Heart left ventricle (tissue), 16 donors: Measurements from ENCODE around the gene RCVRN. TPM values are rescaled to one million over a fixed set of nuclear protein-coding genes. Genes with fewer than 3 reads are reported as not detected.
A peak's percentile ranks its signal among the peaks of the same experiment; 100 is the strongest.

Experiments used
- ATAC-seq, 4 donors: fragments of 200-7000 bp; cut with Tn5 transposase; one replicate each; pipeline ENCODE4 v1.9.1; 2020 to 2022; ENCODE audit warnings: moderate library complexity in 4 of 4, mild to moderate bottlenecking in 3 of 4, moderate number of reproducible peaks in 1 of 4
- DNase-seq, 5 donors: peaks; one replicate each; pipeline ENCODE4 v3.0.0-alpha.2; 2020
- H3K27ac ChIP-seq, 12 donors: fragments of 200-600 bp; sonication (generic) in 4 of 12; one replicate each; pipeline versions ENCODE4 v1.5.0 to v1.8.0; 2016 to 2022; ENCODE audit warnings: mild to moderate bottlenecking in 2 of 12
- H3K27me3 ChIP-seq, 9 donors: fragments of 200-600 bp; sonication (generic) in 2 of 9; one replicate each; pipeline versions ENCODE4 v1.5.1 to v1.8.0; 2016 to 2022; ENCODE audit warnings: mild to moderate bottlenecking in 3 of 9
- H3K36me3 ChIP-seq, 9 donors: fragments of 200-600 bp; sonication (generic) in 2 of 9; one replicate each; pipeline versions ENCODE4 v1.5.0 to v1.8.0; 2018 to 2022; ENCODE audit warnings: mild to moderate bottlenecking in 2 of 9
- H3K4me1 ChIP-seq, 12 donors: fragments of 200-600 bp; sonication (generic) in 4 of 12; one replicate each; pipeline versions ENCODE4 v1.5.0 to v1.8.0; 2016 to 2022; ENCODE audit warnings: mild to moderate bottlenecking in 3 of 12
- H3K4me3 ChIP-seq, 12 donors: fragments of 200-600 bp; sonication (generic) in 4 of 12; one replicate each; pipeline versions ENCODE4 v1.5.0 to v1.8.0; 2017 to 2022; ENCODE audit warnings: mild to moderate bottlenecking in 9 of 12, moderate library complexity in 4 of 12
- H3K9me3 ChIP-seq, 12 donors: fragments of 200-600 bp; sonication (generic) in 4 of 12; one replicate each; pipeline versions ENCODE4 v1.5.0 to v1.8.0; 2016 to 2022; ENCODE audit warnings: mild to moderate bottlenecking in 1 of 12
- CTCF ChIP-seq, 12 donors: fragments of 200-600 bp; sonication (generic) in 4 of 12; IDR thresholded peaks; one replicate each; pipeline versions ENCODE4 v1.5.0 to v1.8.0; 2018 to 2022; ENCODE audit warnings: antibody characterized with exemption in 12 of 12, mild to moderate bottlenecking in 5 of 12
- POLR2A ChIP-seq, 2 donors: fragments of 450-650 bp; IDR thresholded peaks; one replicate each; pipeline ENCODE4 v1.6.1; 2017; ENCODE audit warnings: antibody characterized with exemption in 2 of 2, mild to moderate bottlenecking in 2 of 2, moderate library complexity in 2 of 2
- WGBS, 4 donors: extraction: QIAGEN DNeasy Blood & Tissue Kit in 2 of 4; methylation state at CpG; one replicate each; pipeline versions ENCODE4 v1.1.5 to v1.1.7; 2013 to 2018; 5-methylcytosine and 5-hydroxymethylcytosine counted together
- intact Hi-C, 10 donors: fragments of 100-400 bp; cut with DNase I; formaldehyde crosslinking; loops; one replicate each; pipeline versions ENCODE4 v1.11.1 to v1.14.2; 2022
- polyA plus RNA-seq, 2 donors: library from polyadenylated mRNA; stranded (reverse); fragments of 200-250 nt; gene quantifications; one replicate each; pipeline ENCODE4 v1.2.3, GENCODE V29; 2013
- total RNA-seq, 9 donors: library from RNA; depleted of rRNA in 2 of 9; stranded (reverse); fragments of >200 nt in 2 of 9; fragmentation: NEBNext Ultra II Directional in 3 of 9; extraction: Animal tissue kit (Norgen Biotek cat#: 25700) in 3 of 9; gene quantifications; one replicate each; pipeline versions ENCODE4 v1.1.0 to v1.2.4, GENCODE V29; 2016 to 2023
- donor health status: ischemic (EF 13 %, LVEDD 7.1; RV severe dilation, severe dysfunction).
- donor health status: healthy with polysubstance abuse.
- donor health status: DM: no; HTN: yes; CAD: no.
- donor health status: DM: no; HTN: no; CAD: no.
- donor health status: ischemic (EF 25% LVEDD 6.9; RV normal size, moderate dysfunction).
- donor health status: ischemic (EF 25% LVEDD 5.7; RV mildly dilated, moderate dysfunction).
- donor health status: healthy.
- donor health status: DM: yes; HTN: yes; CAD: no.
- donor health status: ischemic (EF 35%, LVEDD 5.7; RV mildly dilated, moderate dysfunction).
- donor health status: nonischemic (EF 11% LVEDD 7.7; RV severe dilation, severe dysfunction).
- donor health status: DM: yes; HTN: yes; CAD: no.
- donor health status: PGD.
- donor health status: ischemic (EF 29% LVEDD 5.4; RV normal size, mild dysfunction).
- donor health status: nonischemic (EF 23%, LVEDD 6.1; RV moderate dilation, normal function).

Gene RCVRN
- total and polyA plus RNA-seq, 11 donors, result 0.09 to 1.2 (median 0.19) TPM; not detected in 2

GRCh38 chr17:9902120-9902519, 3.0 kb downstream of the RCVRN start:
- ATAC-seq (no peak), DNase-seq (no peak)
- intact Hi-C loops, result no loop called here
- Histone ChIP-seq H3K27ac (peak overlapping the region in 1 of 12 donors; percentile 40), H3K4me1 (no peaks in the 10 kb centered on the region), H3K36me3 (no peaks in the 10 kb centered on the region), H3K27me3 (no peaks in the 10 kb centered on the region), H3K9me3 (no peaks in the 10 kb centered on the region), H3K4me3 (no peak overlapping the region)
- TF ChIP-seq CTCF (IDR thresholded peaks at IDR 0.05) (no peak), POLR2A (IDR thresholded peaks at IDR 0.05) (no peak)
- 15 to 30% (median 17%) methylated on average over 2 of the region's 2 CpGs for WGBS, 4 donors

DNA sequence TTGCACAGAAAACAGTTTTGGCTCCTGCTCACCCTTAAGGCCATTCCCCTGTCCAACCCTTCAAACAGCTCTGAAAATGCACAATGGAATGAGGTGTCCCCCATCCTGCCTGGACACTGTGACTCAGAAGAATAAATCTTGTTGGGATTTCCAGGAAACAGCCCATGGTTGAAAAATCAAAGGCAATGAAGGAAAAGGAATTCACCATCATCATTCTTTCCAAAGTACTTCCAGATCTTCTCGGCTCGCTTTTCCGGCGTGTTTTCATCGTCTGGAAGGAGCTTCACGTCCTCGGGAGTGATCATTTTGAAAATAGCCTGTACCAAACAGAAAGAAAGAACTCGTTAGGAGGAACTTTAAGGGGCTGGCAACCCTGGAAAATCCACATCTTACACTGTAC, 4.3 kb downstream of the RCVRN start:
- 64 to 75% (median 69%) methylated on average over 8 of the region's 8 CpGs for WGBS, 4 donors
- ATAC-seq, result no peak
- TF ChIP-seq CTCF (IDR thresholded peaks at IDR 0.05) (no peak), POLR2A (IDR thresholded peaks at IDR 0.05) (no peak)
- Histone ChIP-seq H3K4me1 (no peaks in the 10 kb centered on the region), H3K36me3 (no peaks in the 10 kb centered on the region), H3K4me3 (no peak overlapping the region), H3K27me3 (no peaks in the 10 kb centered on the region), H3K27ac (no peak overlapping the region), H3K9me3 (no peaks in the 10 kb centered on the region)
- intact Hi-C loops, result no loop called here
- no peak for DNase-seq

- WGBS, 4 donors, result 37 to 45% (median 41%) methylated on average over 8 of the region's 8 CpGs
- H3K4me3 ChIP-seq, result no peak overlapping the region
- DNase-seq (no peak), ATAC-seq (peak in 1 of 4 donors; percentile 28)
- H3K9me3 ChIP-seq, result no peaks in the 10 kb centered on the region
- H3K4me1 ChIP-seq, result no peaks in the 10 kb centered on the region
- no peaks in the 10 kb centered on the region for H3K36me3 ChIP-seq
- intact Hi-C loops, result no loop called here
- no peak for TF ChIP-seq CTCF (IDR thresholded peaks at IDR 0.05)
- no peak for TF ChIP-seq POLR2A (IDR thresholded peaks at IDR 0.05)
- peaks cover 0 to 6% (median 0%) of the 10 kb centered on the region in 9 donors for H3K27me3 ChIP-seq
- H3K27ac ChIP-seq, result peak overlapping the region in 1 of 12 donors; percentile 39
Measured at GRCh38 chr17:9900044-9900594, 5.0 kb downstream of the RCVRN start.

- no peak for TF ChIP-seq CTCF (IDR thresholded peaks at IDR 0.05)
- WGBS, 4 donors, result 71 to 83% (median 75%) methylated on average over 20 to 21 of the region's 21 CpGs
- Histone ChIP-seq H3K27me3 (peaks cover 0 to 7% (median 0%) of the 10 kb centered on the region in 9 donors), H3K36me3 (no peaks in the 10 kb centered on the region), H3K9me3 (peaks cover 0 to 5% (median 0%) of the 10 kb centered on the region in 12 donors), H3K27ac (peak overlapping the region in 1 of 12 donors; percentile 39), H3K4me3 (no peak overlapping the region), H3K4me1 (no peaks in the 10 kb centered on the region)
- DNase-seq, result no peak
- ATAC-seq, result peak in 1 of 4 donors; percentile 47
- intact Hi-C loops, result loop anchor here in 3 of 10 donors (10.0 kb wide), 2 partner anchors 165 to 175 kb away; no protein-coding TSS in a partner anchor
Measured at GRCh38 chr17:9899280-9900043, 5.6 kb downstream of the RCVRN start.
